PFSK-1 (cell line): Measurements from ENCODE around the gene SCN8A.

Source experiments
- FOXP2 ChIP-seq: optimal IDR thresholded peaks from 2 replicates; pipeline ENCODE3; 2011; ENCODE audit warnings: borderline replicate concordance, control low read depth, inconsistent platforms; ENCODE audit not compliant: insufficient read depth; ENCODE audit errors: extremely low read length, extremely low read depth
- POLR2AphosphoS5 ChIP-seq: IDR thresholded peaks from 2 replicates; pipeline ENCODE4 v1.6.1; 2012; ENCODE audit warnings: low read depth, mild to moderate bottlenecking, control low read depth, low read length, moderate library complexity
- SIN3A ChIP-seq: IDR thresholded peaks from 2 replicates; pipeline ENCODE4 v1.6.1; 2012; ENCODE audit warnings: mild to moderate bottlenecking, low read length, moderate library complexity, borderline replicate concordance; ENCODE audit not compliant: insufficient read depth
- TAF1 ChIP-seq: IDR thresholded peaks from 2 replicates; pipeline ENCODE4 v1.6.1; 2012; ENCODE audit warnings: low read length, control low read depth, borderline replicate concordance; ENCODE audit not compliant: insufficient read depth
- TF ChIP-seq, protein P1 (sequence below), 2 experiments: IDR thresholded peaks; 2 replicates each; pipeline versions ENCODE4 v1.6.1 to v1.8.0; 2011 to 2012; ENCODE audit warnings: low read depth in 2 of 2, low read length in 2 of 2, control low read depth in 1 of 2, inconsistent platforms in 1 of 2, mild to moderate bottlenecking in 1 of 2, moderate library complexity in 1 of 2; ENCODE audit not compliant: insufficient read depth in 1 of 2

SCN8A gene

DNA sequence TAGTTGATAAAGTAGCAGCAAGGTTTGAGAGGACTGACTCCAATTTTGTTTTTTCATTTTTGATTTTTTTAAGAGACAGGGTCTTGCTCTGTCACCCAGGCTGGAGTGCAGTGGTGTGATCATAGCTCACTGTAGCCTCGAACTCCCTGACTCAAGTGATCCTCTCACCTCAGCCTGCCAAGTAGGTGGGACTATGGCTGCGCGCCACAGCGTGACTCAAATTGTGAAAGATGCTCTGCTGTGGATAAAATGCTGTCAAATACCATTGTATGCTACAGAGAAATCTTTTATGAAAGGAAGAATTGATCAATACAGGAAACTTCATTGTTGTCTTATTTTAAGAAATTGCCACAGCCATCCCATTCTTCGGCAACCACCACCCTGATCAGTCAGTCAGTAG lies 48.3 kb downstream of the SCN8A start:
- TF ChIP-seq SIN3A = no peak
- TF ChIP-seq, protein P1, sequence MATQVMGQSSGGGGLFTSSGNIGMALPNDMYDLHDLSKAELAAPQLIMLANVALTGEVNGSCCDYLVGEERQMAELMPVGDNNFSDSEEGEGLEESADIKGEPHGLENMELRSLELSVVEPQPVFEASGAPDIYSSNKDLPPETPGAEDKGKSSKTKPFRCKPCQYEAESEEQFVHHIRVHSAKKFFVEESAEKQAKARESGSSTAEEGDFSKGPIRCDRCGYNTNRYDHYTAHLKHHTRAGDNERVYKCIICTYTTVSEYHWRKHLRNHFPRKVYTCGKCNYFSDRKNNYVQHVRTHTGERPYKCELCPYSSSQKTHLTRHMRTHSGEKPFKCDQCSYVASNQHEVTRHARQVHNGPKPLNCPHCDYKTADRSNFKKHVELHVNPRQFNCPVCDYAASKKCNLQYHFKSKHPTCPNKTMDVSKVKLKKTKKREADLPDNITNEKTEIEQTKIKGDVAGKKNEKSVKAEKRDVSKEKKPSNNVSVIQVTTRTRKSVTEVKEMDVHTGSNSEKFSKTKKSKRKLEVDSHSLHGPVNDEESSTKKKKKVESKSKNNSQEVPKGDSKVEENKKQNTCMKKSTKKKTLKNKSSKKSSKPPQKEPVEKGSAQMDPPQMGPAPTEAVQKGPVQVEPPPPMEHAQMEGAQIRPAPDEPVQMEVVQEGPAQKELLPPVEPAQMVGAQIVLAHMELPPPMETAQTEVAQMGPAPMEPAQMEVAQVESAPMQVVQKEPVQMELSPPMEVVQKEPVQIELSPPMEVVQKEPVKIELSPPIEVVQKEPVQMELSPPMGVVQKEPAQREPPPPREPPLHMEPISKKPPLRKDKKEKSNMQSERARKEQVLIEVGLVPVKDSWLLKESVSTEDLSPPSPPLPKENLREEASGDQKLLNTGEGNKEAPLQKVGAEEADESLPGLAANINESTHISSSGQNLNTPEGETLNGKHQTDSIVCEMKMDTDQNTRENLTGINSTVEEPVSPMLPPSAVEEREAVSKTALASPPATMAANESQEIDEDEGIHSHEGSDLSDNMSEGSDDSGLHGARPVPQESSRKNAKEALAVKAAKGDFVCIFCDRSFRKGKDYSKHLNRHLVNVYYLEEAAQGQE (IDR thresholded peaks at IDR 0.05; ENCODE audit: insufficient read depth in 1 of 2, low read depth in 2 of 2, low read length in 2 of 2) = no peak

- TF ChIP-seq FOXP2 = no peak
- TF ChIP-seq, protein P1 (IDR thresholded peaks at IDR 0.05; ENCODE audit: insufficient read depth in 1 of 2, low read depth in 2 of 2, low read length in 2 of 2) = no peak
- TF ChIP-seq TAF1 = no peak
- no peak for TF ChIP-seq SIN3A
These were observed 51.3 kb downstream of the SCN8A start for GRCh38 chr12:51642286-51642685.

- no peak for TF ChIP-seq SIN3A
- no peak for TF ChIP-seq POLR2AphosphoS5
- TF ChIP-seq, protein P1 (IDR thresholded peaks at IDR 0.05; ENCODE audit: insufficient read depth in 1 of 2, low read depth in 2 of 2, low read length in 2 of 2) = no peak
- no peak for TF ChIP-seq TAF1
- no peak for TF ChIP-seq FOXP2
These were observed 52.9 kb downstream of the SCN8A start for GRCh38 chr12:51643951-51644350.

- TF ChIP-seq FOXP2 (no peak), SIN3A (no peak), POLR2AphosphoS5 (no peak)
These were observed 54.9 kb downstream of the SCN8A start for GRCh38 chr12:51645961-51646360.

- no peak for TF ChIP-seq SIN3A
- TF ChIP-seq TAF1 = no peak
- no peak for TF ChIP-seq POLR2AphosphoS5
- TF ChIP-seq, protein P1 (IDR thresholded peaks at IDR 0.05; ENCODE audit: insufficient read depth in 1 of 2, low read depth in 2 of 2, low read length in 2 of 2) = no peak
- no peak for TF ChIP-seq FOXP2
These were observed 56.6 kb downstream of the SCN8A start for GRCh38 chr12:51647647-51648046.
